GM04503 (cell line): ENCODE measurements around the gene P2RY8.

Experiments
- DNase-seq: peaks from one replicate; pipeline ENCODE4 v3.0.0-alpha.2; 2012; ENCODE audit warnings: low read depth

Gene P2RY8

GRCh38 chrX:1417921-1418771 is 118.8 kb downstream of the P2RY8 start:
- no peak for DNase-seq

DNA sequence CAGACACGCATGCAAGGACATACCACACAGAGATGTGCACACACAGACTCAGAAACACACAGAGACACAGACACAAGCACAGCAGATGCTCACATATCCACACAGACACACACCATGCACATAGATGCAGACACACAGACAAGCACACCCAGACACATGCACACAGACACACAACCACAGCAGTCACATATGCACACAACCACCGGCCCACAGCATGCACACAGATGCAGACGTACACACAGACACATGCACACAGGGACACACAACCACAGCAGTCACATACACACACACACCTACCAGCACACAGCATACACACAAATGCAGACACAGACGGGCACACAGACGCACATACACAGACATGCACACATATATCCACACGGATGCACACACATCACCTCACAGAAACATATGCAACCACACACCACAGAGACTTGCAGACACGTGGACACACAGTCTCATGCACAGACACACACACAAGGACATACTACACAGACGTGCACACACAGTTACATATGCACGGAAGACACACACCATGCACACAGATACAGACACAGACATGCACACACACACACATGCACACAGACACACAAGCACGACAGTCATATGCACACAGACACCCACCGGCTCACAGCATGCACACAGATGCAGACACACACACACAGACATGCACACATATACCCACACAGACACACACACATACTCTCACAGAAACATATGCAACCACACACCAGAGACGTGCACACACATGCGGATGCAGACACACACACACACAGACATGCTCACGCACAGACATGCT is 119.8 kb downstream of the P2RY8 start:
- DNase-seq = no peak

DNA sequence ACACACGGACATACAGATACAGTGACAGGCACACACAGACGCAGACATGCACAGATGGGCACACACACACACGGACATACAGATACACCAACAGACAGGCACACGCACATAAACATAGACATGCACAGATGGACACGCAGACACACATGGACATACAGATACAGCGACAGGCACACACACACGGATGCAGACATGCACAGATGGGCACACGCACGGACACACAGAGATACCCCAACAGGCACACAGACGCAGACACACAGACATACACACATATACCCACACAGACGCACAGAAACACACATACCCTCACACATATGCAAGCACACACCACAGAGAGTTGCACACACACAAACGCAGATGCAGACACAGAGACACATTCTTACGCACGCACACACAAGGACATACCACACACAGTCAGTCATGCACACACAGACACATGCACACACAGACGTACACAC is 120.6 kb downstream of the P2RY8 start:
- no peak for DNase-seq
